Endodermal cell (in vitro differentiated cells): ENCODE results near the gene HAO1. TPM values are rescaled to one million over a fixed set of nuclear protein-coding genes. Genes with fewer than 3 reads are reported as not detected.

Experiments
- DNase-seq: peaks from one replicate; pipeline ENCODE4 v3.0.0-alpha.2; 2017
- H3K27ac ChIP-seq: 2 replicates; pipeline ENCODE4 v1.5.1; 2013; ENCODE audit warnings: mild to moderate bottlenecking, low read depth, low read length, moderate library complexity
- H3K27me3 ChIP-seq: 2 replicates; pipeline ENCODE4 v1.6.1; 2013; ENCODE audit warnings: mild to moderate bottlenecking, low read length, moderate library complexity; ENCODE audit not compliant: insufficient read depth, control insufficient read depth, poor library complexity, severe bottlenecking
- H3K36me3 ChIP-seq: 2 replicates; pipeline ENCODE4 v1.7.0; 2013; ENCODE audit warnings: mild to moderate bottlenecking, low read length, moderate library complexity; ENCODE audit not compliant: control insufficient read depth, insufficient read depth
- H3K4me1 ChIP-seq: one replicate; pipeline ENCODE4 v1.7.0; 2013; ENCODE audit warnings: low read length; ENCODE audit not compliant: control insufficient read depth, insufficient read depth
- H3K4me3 ChIP-seq: 2 replicates; pipeline ENCODE4 v1.5.1; 2013; ENCODE audit warnings: mild to moderate bottlenecking, low read length, moderate library complexity
- H3K9ac ChIP-seq: 2 replicates; pipeline ENCODE4 v1.6.1; 2013; ENCODE audit warnings: mild to moderate bottlenecking, low read length, moderate library complexity; ENCODE audit not compliant: poor library complexity, severe bottlenecking; ENCODE audit errors: extremely low read depth
- H3K9me3 ChIP-seq: 2 replicates; pipeline ENCODE4 v1.6.1; 2013; ENCODE audit warnings: mild to moderate bottlenecking, low read length, moderate library complexity; ENCODE audit not compliant: control insufficient read depth
- H3K27ac Mint-ChIP-seq: 2 replicates; pipeline ENCODE4 v1.8.0; 2020; ENCODE audit warnings: mixed read lengths
- H3K27me3 Mint-ChIP-seq: 2 replicates; pipeline ENCODE4 v1.8.0; 2021; ENCODE audit warnings: mild to moderate bottlenecking, mixed read lengths; ENCODE audit not compliant: insufficient read depth
- H3K36me3 Mint-ChIP-seq: 2 replicates; pipeline ENCODE4 v1.8.0; 2020; ENCODE audit warnings: low read depth, mixed read lengths
- H3K4me1 Mint-ChIP-seq: 2 replicates; pipeline ENCODE4 v1.8.0; 2020; ENCODE audit warnings: mixed read lengths
- H3K4me3 Mint-ChIP-seq: 2 replicates; pipeline ENCODE4 v1.8.0; 2020; ENCODE audit warnings: mild to moderate bottlenecking, moderate library complexity, mixed read lengths
- H3K9me3 Mint-ChIP-seq: 2 replicates; pipeline ENCODE4 v1.8.0; 2020; ENCODE audit warnings: mild to moderate bottlenecking, mixed read lengths
- CTCF ChIP-seq: fragments of 200-600 bp; sonication (generic); conservative IDR thresholded peaks from 2 replicates; pipeline ENCODE4 v1.5.0; 2021; ENCODE audit warnings: antibody characterized with exemption, mild to moderate bottlenecking
- WGBS, 2 experiments: methylation state at CpG; one replicate each; pipeline versions ENCODE4 v1.1.5 to v1.1.7; 2013; ENCODE audit warnings: missing lambda C conversion rate in 2 of 2, mixed read lengths in 1 of 2; ENCODE audit not compliant: insufficient coverage in 1 of 2, insufficient read length in 1 of 2; 5-methylcytosine and 5-hydroxymethylcytosine counted together
- total RNA-seq, 2 donors: library from RNA; stranded (reverse); fragmentation: NEBNext Ultra II Directional in 1 of 2; extraction: Animal tissue kit (Norgen Biotek cat#: 25700) in 1 of 2; gene quantifications; 2 replicates in 1 of 2; 3 replicates in 1 of 2; pipeline ENCODE4 v1.2.1, GENCODE V29; 2021

The HAO1 gene
- total RNA-seq, 2 donors from 2014 or later, result not detected

DNA sequence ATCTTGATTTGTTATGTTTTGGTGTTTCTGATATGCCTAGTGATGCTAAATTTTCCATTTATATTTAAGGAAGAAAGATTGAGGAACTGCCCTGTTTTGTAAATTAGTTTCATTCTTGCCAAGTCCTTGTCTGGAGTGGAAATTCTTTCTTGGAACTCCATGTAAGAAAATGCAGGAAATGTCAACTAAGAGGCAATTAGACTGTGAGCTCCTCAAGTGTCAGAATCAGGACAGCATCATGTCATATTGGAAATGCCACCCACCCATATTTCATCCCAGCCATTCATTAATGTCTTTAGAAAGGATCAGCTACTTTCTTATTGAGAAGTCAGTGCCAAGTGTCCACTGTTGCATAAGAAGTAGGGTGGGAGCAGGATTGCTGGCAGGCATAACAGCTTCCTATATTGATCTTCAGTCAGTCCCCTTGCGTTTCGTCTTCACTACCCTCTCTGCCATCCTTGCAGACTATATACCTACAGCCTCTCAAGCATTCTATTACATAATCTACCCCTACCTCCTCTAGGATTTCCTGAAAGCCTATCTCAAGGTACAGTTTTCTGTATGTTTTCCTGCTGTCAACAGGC lies 42.4 kb downstream of the HAO1 start:
- Mint-ChIP-seq H3K27me3 (no peaks in the 10 kb centered on the region), H3K27ac (no peak overlapping the region), H3K4me1 (no peaks in the 10 kb centered on the region), H3K4me3 (no peak overlapping the region), H3K9me3 (no peaks in the 10 kb centered on the region), H3K36me3 (no peaks in the 10 kb centered on the region)
- TF ChIP-seq CTCF, result no peak
- H3K9ac ChIP-seq, result no peak overlapping the region
- no peak overlapping the region for H3K27ac ChIP-seq
- no peaks in the 10 kb centered on the region for H3K4me1 ChIP-seq
- no peak overlapping the region for H3K4me3 ChIP-seq
- H3K36me3 ChIP-seq, result no peaks in the 10 kb centered on the region
- H3K9me3 ChIP-seq, result no peaks in the 10 kb centered on the region
- no peaks in the 10 kb centered on the region for H3K27me3 ChIP-seq
- no peak for DNase-seq
- WGBS, 2 experiments, result 97 to 100% methylated on average over 2 of the region's 2 CpGs

DNA sequence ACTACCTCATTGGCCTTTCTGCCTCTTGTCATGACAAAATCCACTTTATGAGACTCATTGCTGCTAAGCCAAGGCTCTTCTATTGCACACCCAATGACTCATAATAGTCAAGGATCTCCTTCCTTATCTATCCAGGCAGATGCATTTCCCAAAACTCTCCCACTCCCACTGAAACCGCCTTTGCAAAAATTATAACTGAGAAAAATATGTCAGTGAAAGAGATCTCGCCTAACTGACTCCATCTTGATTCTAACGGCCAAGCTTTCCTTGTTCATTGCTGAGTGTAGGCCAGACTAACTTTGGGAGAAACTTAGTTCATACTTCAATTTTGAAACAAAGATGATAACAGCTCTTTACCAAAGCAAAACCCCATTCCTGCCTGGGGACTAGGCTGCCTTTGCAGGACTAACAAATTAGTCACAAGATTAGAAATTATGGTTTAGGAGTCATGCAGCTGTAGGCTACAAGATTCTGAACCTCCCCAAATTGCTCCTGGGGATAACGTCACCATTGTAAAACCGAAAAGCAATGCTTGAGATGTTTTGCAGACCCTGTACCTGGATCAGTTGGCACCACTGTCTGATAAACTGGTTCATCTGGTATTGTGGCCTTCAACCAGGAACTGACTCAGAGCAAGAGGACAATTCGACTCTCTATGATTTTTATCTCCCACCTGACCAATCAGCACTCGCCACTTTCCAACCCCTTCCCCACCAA lies 47.1 kb downstream of the HAO1 start:
- Mint-ChIP-seq H3K27ac (no peak overlapping the region), H3K27me3 (peaks cover 1% of the 10 kb centered on the region), H3K4me3 (no peak overlapping the region), H3K36me3 (no peaks in the 10 kb centered on the region), H3K4me1 (no peaks in the 10 kb centered on the region), H3K9me3 (no peaks in the 10 kb centered on the region)
- no peak overlapping the region for H3K27ac ChIP-seq
- no peaks in the 10 kb centered on the region for H3K36me3 ChIP-seq
- no peak for DNase-seq
- 91 to 93% methylated on average over 7 of the region's 7 CpGs for WGBS, 2 experiments
- no peaks in the 10 kb centered on the region for H3K27me3 ChIP-seq
- no peak overlapping the region for H3K9ac ChIP-seq
- H3K4me3 ChIP-seq, result no peak overlapping the region
- no peaks in the 10 kb centered on the region for H3K9me3 ChIP-seq
- H3K4me1 ChIP-seq, result no peaks in the 10 kb centered on the region
- no peak for TF ChIP-seq CTCF

GRCh38 chr20:7891705-7892104 lies 48.6 kb downstream of the HAO1 start:
- Histone ChIP-seq H3K36me3 (no peaks in the 10 kb centered on the region), H3K9ac (no peak overlapping the region), H3K27me3 (no peaks in the 10 kb centered on the region), H3K9me3 (no peaks in the 10 kb centered on the region), H3K4me1 (no peaks in the 10 kb centered on the region), H3K4me3 (no peak overlapping the region), H3K27ac (no peak overlapping the region)
- Mint-ChIP-seq H3K4me3 (no peak overlapping the region), H3K27me3 (peaks cover 1% of the 10 kb centered on the region), H3K4me1 (no peaks in the 10 kb centered on the region), H3K36me3 (no peaks in the 10 kb centered on the region), H3K27ac (no peak overlapping the region), H3K9me3 (no peaks in the 10 kb centered on the region)
- TF ChIP-seq CTCF, result no peak
- DNase-seq, result no peak
- 91 to 100% methylated on average over 3 to 5 of the region's 5 CpGs for WGBS, 2 experiments
